Astrocyte (in vitro differentiated cells and primary cell): ENCODE measurements around the gene IFITM2. TPM values are rescaled to one million over a fixed set of nuclear protein-coding genes. Genes with fewer than 3 reads are reported as not detected.

ENCODE experiments used
- DNase-seq: peaks from one replicate; pipeline ENCODE4 v3.0.0-alpha.2; 2010; ENCODE audit warnings: low read depth
- FAIRE-seq: peaks from 2 replicates; lab custom pipeline; 2011; peaks lifted over from hg19 to GRCh38; lab: Jason Lieb, UNC
- H2AFZ ChIP-seq: 2 replicates; pipeline ENCODE4 v1.6.0; 2012; ENCODE audit warnings: low read depth, low read length, inconsistent platforms
- H3K27ac ChIP-seq: 2 replicates; pipeline ENCODE4 v1.5.1; 2011; ENCODE audit warnings: low read depth, low read length, inconsistent platforms
- H3K27me3 ChIP-seq: 2 replicates; pipeline ENCODE4 v1.6.0; 2011; ENCODE audit warnings: low read length, inconsistent platforms; ENCODE audit not compliant: insufficient read depth
- H3K36me3 ChIP-seq: 2 replicates; pipeline ENCODE4 v1.5.1; 2011; ENCODE audit warnings: low read length, inconsistent platforms; ENCODE audit not compliant: insufficient read depth
- H3K4me1 ChIP-seq: 2 replicates; pipeline ENCODE4 v1.5.1; 2011; ENCODE audit warnings: low read length, inconsistent platforms; ENCODE audit not compliant: insufficient read depth
- H3K4me2 ChIP-seq: 2 replicates; pipeline ENCODE4 v1.6.0; 2012; ENCODE audit warnings: low read length, inconsistent platforms
- H3K4me3 ChIP-seq: 2 replicates; pipeline ENCODE4 v1.5.1; 2011; ENCODE audit warnings: low read depth, mild to moderate bottlenecking, low read length, inconsistent platforms; ENCODE audit not compliant: insufficient read depth
- H3K79me2 ChIP-seq: 2 replicates; pipeline ENCODE4 v1.6.0; 2012; ENCODE audit warnings: mild to moderate bottlenecking, low read length, inconsistent platforms; ENCODE audit not compliant: insufficient read depth
- H3K9ac ChIP-seq: 2 replicates; pipeline ENCODE4 v1.6.0; 2012; ENCODE audit warnings: mild to moderate bottlenecking, low read length, inconsistent platforms
- H3K9me3 ChIP-seq: 2 replicates; pipeline ENCODE4 v1.5.1; 2012; ENCODE audit warnings: low read depth, mild to moderate bottlenecking, low read length, inconsistent platforms; ENCODE audit not compliant: insufficient read depth
- H4K20me1 ChIP-seq: 2 replicates; pipeline ENCODE4 v1.6.0; 2012; ENCODE audit warnings: low read length, inconsistent platforms; ENCODE audit not compliant: insufficient read depth
- H3K27ac Mint-ChIP-seq: one replicate; pipeline ENCODE4 v1.8.0; 2021; ENCODE audit warnings: mild to moderate bottlenecking, mixed read lengths; ENCODE audit not compliant: unreplicated experiment
- H3K27me3 Mint-ChIP-seq: one replicate; pipeline ENCODE4 v1.8.0; 2021; ENCODE audit warnings: low read depth, mixed read lengths; ENCODE audit not compliant: unreplicated experiment
- H3K36me3 Mint-ChIP-seq: one replicate; pipeline ENCODE4 v1.8.0; 2021; ENCODE audit warnings: low read depth, mixed read lengths; ENCODE audit not compliant: unreplicated experiment
- H3K4me1 Mint-ChIP-seq: one replicate; pipeline ENCODE4 v1.8.0; 2021; ENCODE audit warnings: low read depth, mixed read lengths; ENCODE audit not compliant: unreplicated experiment
- H3K4me3 Mint-ChIP-seq: one replicate; pipeline ENCODE4 v1.8.0; 2021; ENCODE audit warnings: mild to moderate bottlenecking, moderate library complexity, mixed read lengths; ENCODE audit not compliant: unreplicated experiment
- H3K9me3 Mint-ChIP-seq: one replicate; pipeline ENCODE4 v1.8.0; 2021; ENCODE audit warnings: mild to moderate bottlenecking, mixed read lengths; ENCODE audit not compliant: unreplicated experiment
- CTCF ChIP-seq: IDR thresholded peaks from 2 replicates; pipeline ENCODE4 v1.5.1; 2011; ENCODE audit warnings: low read depth, mild to moderate bottlenecking, inconsistent platforms, low read length, moderate library complexity; ENCODE audit not compliant: insufficient read depth
- EZH2 ChIP-seq: IDR thresholded peaks from 2 replicates; pipeline ENCODE4 v1.6.1; 2012; ENCODE audit warnings: mild to moderate bottlenecking, low read length, inconsistent platforms; ENCODE audit not compliant: insufficient read depth
- total RNA-seq: library from RNA; stranded (reverse); gene quantifications from 2 replicates; pipeline ENCODE4 v1.2.1, GENCODE V29; 2021

Gene IFITM2
- total RNA-seq, 1 donor from 2014 or later, result 474 TPM

- DNase-seq (no peak), FAIRE-seq (no peak)
- TF ChIP-seq CTCF, result no peak
- TF ChIP-seq EZH2, result no peak
- Mint-ChIP-seq H3K27ac (peak overlapping the region; percentile 47), H3K9me3 (no peaks in the 10 kb centered on the region), H3K4me1 (peaks cover 26% of the 10 kb centered on the region), H3K27me3 (no peaks in the 10 kb centered on the region), H3K4me3 (peak overlapping the region; percentile 95), H3K36me3 (peaks cover 4% of the 10 kb centered on the region)
- Histone ChIP-seq H3K27me3 (peaks cover 26% of the 10 kb centered on the region), H3K4me3 (no peak overlapping the region), H3K9me3 (no peaks in the 10 kb centered on the region), H2AFZ (no peak overlapping the region), H3K4me2 (no peak overlapping the region), H3K79me2 (peaks cover 6% of the 10 kb centered on the region), H4K20me1 (no peaks in the 10 kb centered on the region), H3K9ac (no peak overlapping the region), H3K36me3 (no peaks in the 10 kb centered on the region), H3K4me1 (peaks cover 10% of the 10 kb centered on the region), H3K27ac (no peak overlapping the region)
These were observed 7.5 kb downstream of the IFITM2 start for GRCh38 chr11:315051-315481.

GRCh38 chr11:315516-315994, 7.9 kb downstream of the IFITM2 start:
- H3K4me2 ChIP-seq, result peak overlapping the region; percentile 44
- no peaks in the 10 kb centered on the region for H3K27me3 Mint-ChIP-seq
- no peaks in the 10 kb centered on the region for H3K9me3 ChIP-seq
- H3K4me3 ChIP-seq, result no peak overlapping the region
- H3K27ac Mint-ChIP-seq, result peak overlapping the region; percentile 47
- H3K4me1 Mint-ChIP-seq, result peaks cover 28% of the 10 kb centered on the region
- TF ChIP-seq EZH2, result no peak
- H3K4me3 Mint-ChIP-seq, result peak overlapping the region; percentile 95
- peaks cover 11% of the 10 kb centered on the region for H3K79me2 ChIP-seq
- H3K4me1 ChIP-seq, result peaks cover 13% of the 10 kb centered on the region
- H3K36me3 ChIP-seq, result no peaks in the 10 kb centered on the region
- H3K27ac ChIP-seq, result no peak overlapping the region
- H3K9ac ChIP-seq, result no peak overlapping the region
- no peak for FAIRE-seq
- peaks cover 26% of the 10 kb centered on the region for H3K27me3 ChIP-seq
- no peaks in the 10 kb centered on the region for H4K20me1 ChIP-seq
- DNase-seq, result no peak
- H3K36me3 Mint-ChIP-seq, result peaks cover 5% of the 10 kb centered on the region
- peak overlapping the region; percentile 32 for H2AFZ ChIP-seq
- no peaks in the 10 kb centered on the region for H3K9me3 Mint-ChIP-seq

GRCh38 chr11:316031-316701, 8.6 kb downstream of the IFITM2 start:
- Mint-ChIP-seq H3K27me3 (no peaks in the 10 kb centered on the region), H3K4me1 (peaks cover 32% of the 10 kb centered on the region), H3K9me3 (no peaks in the 10 kb centered on the region), H3K27ac (peak overlapping the region; percentile 88), H3K4me3 (peak overlapping the region; percentile 91), H3K36me3 (peaks cover 7% of the 10 kb centered on the region)
- H3K4me2 ChIP-seq, result peak overlapping the region; percentile 44
- H3K9ac ChIP-seq, result no peak overlapping the region
- H3K9me3 ChIP-seq, result no peaks in the 10 kb centered on the region
- TF ChIP-seq CTCF (no peak), EZH2 (peak; percentile 100)
- H3K36me3 ChIP-seq, result no peaks in the 10 kb centered on the region
- no peak overlapping the region for H3K27ac ChIP-seq
- H3K4me3 ChIP-seq, result no peak overlapping the region
- H4K20me1 ChIP-seq, result no peaks in the 10 kb centered on the region
- peak overlapping the region; percentile 32 for H2AFZ ChIP-seq
- peaks cover 26% of the 10 kb centered on the region for H3K27me3 ChIP-seq
- DNase-seq (no peak), FAIRE-seq (no peak)
- peaks cover 13% of the 10 kb centered on the region for H3K4me1 ChIP-seq
- peaks cover 12% of the 10 kb centered on the region for H3K79me2 ChIP-seq
